GM12872 (cell line): ENCODE results near the gene IBSP.

Experiments used
- CTCF ChIP-seq: IDR thresholded peaks from 3 replicates; pipeline ENCODE4 v1.5.1; 2011; ENCODE audit warnings: low read depth, mild to moderate bottlenecking, low read length, moderate library complexity; ENCODE audit not compliant: insufficient read depth

IBSP gene

GRCh38 chr4:87835743-87836142 lies 36.4 kb downstream of the IBSP start:
- no peak for TF ChIP-seq CTCF

- TF ChIP-seq CTCF: peak; percentile 34; the same call in 1 of the 3 replicates
Observed at GRCh38 chr4:87838205-87838604, 38.9 kb downstream of the IBSP start.

GRCh38 chr4:87838890-87839591 lies 39.7 kb downstream of the IBSP start:
- peak; percentile 67 for TF ChIP-seq CTCF

- TF ChIP-seq CTCF: no peak
Observed at GRCh38 chr4:87839592-87839946, 40.2 kb downstream of the IBSP start.

- no peak for TF ChIP-seq CTCF
Observed at GRCh38 chr4:87840149-87840548, 40.8 kb downstream of the IBSP start.

GRCh38 chr4:87843936-87844335 lies 44.6 kb downstream of the IBSP start:
- TF ChIP-seq CTCF: no peak

- TF ChIP-seq CTCF: no peak
Observed at GRCh38 chr4:87844452-87844851, 45.1 kb downstream of the IBSP start.
